Lower lobe of right lung (tissue), 2 donors: Measurements from ENCODE around the gene AUTS2. TPM values are rescaled to one million over a fixed set of nuclear protein-coding genes. Genes with fewer than 3 reads are reported as not detected.

Experiments used
- ATAC-seq, 2 donors: fragments of 200-7000 bp; cut with Tn5 transposase; one replicate each; pipeline ENCODE4 v1.9.1; 2020 to 2022; ENCODE audit warnings: mild to moderate bottlenecking in 2 of 2, moderate library complexity in 2 of 2
- DNase-seq: peaks from one replicate; pipeline ENCODE4 v3.0.0-alpha.2; 2020
- H3K27ac ChIP-seq: fragments of 200-600 bp; one replicate; pipeline ENCODE4 v1.8.0; 2022
- H3K27me3 ChIP-seq: fragments of 200-600 bp; one replicate; pipeline ENCODE4 v1.8.0; 2022; ENCODE audit warnings: low read depth
- H3K36me3 ChIP-seq: fragments of 200-600 bp; one replicate; pipeline ENCODE4 v1.8.0; 2022; ENCODE audit warnings: mild to moderate bottlenecking
- H3K4me1 ChIP-seq: fragments of 200-600 bp; one replicate; pipeline ENCODE4 v1.8.0; 2022
- H3K4me3 ChIP-seq: fragments of 200-600 bp; one replicate; pipeline ENCODE4 v1.8.0; 2022; ENCODE audit warnings: mild to moderate bottlenecking
- H3K9me3 ChIP-seq: fragments of 200-600 bp; one replicate; pipeline ENCODE4 v1.8.0; 2022
- CTCF ChIP-seq: fragments of 200-600 bp; IDR thresholded peaks from one replicate; pipeline ENCODE4 v1.8.0; 2022; ENCODE audit warnings: antibody characterized with exemption, mild to moderate bottlenecking
- intact Hi-C: fragments of 100-400 bp; cut with DNase I; formaldehyde crosslinking; loops from one replicate; pipeline ENCODE4 v1.11.0; 2022
- total RNA-seq: library from RNA; stranded (reverse); fragmentation: NEBNext Ultra II Directional; extraction: Animal tissue kit (Norgen Biotek cat#: 25700); gene quantifications from one replicate; pipeline ENCODE4 v1.2.1, GENCODE V29; 2021
- donor health status: DM: no; HTN: yes; CAD: no; lungs with severe emphysema.

The AUTS2 gene
- total RNA-seq, 1 donor from 2014 or later, result 45.7 TPM

GRCh38 chr7:69962186-69963065 lies 364.2 kb downstream of the AUTS2 start:
- no peaks in the 10 kb centered on the region for H3K36me3 ChIP-seq
- peaks cover 23% of the 10 kb centered on the region for H3K4me1 ChIP-seq
- H3K27ac ChIP-seq, result no peak overlapping the region
- ATAC-seq (peak; percentile 78 to 88), DNase-seq (peak; percentile 50)
- no peaks in the 10 kb centered on the region for H3K9me3 ChIP-seq
- TF ChIP-seq CTCF, result no peak
- no peaks in the 10 kb centered on the region for H3K27me3 ChIP-seq
- H3K4me3 ChIP-seq, result no peak overlapping the region
- intact Hi-C loops, result no loop called here

- no peak for ATAC-seq
- H3K4me3 ChIP-seq, result no peak overlapping the region
- H3K9me3 ChIP-seq, result no peaks in the 10 kb centered on the region
- H3K36me3 ChIP-seq, result no peaks in the 10 kb centered on the region
- DNase-seq, result no peak
- TF ChIP-seq CTCF, result no peak
- intact Hi-C loops, result no loop called here
- no peak overlapping the region for H3K27ac ChIP-seq
- no peaks in the 10 kb centered on the region for H3K27me3 ChIP-seq
- peaks cover 31% of the 10 kb centered on the region for H3K4me1 ChIP-seq
These were observed 365.1 kb downstream of the AUTS2 start for GRCh38 chr7:69963393-69963792.

GRCh38 chr7:69966766-69967591 lies 368.7 kb downstream of the AUTS2 start:
- intact Hi-C loops, result no loop called here
- peak; percentile 45 for DNase-seq

GRCh38 chr7:69967689-69968450 lies 369.6 kb downstream of the AUTS2 start:
- peak in 1 of 2 donors; percentile 45 for ATAC-seq

More at GRCh38 chr7:69966766-69967591, 368.7 kb downstream of the AUTS2 start:
- no peaks in the 10 kb centered on the region for H3K36me3 ChIP-seq
- no peak for TF ChIP-seq CTCF
- no peaks in the 10 kb centered on the region for H3K9me3 ChIP-seq
- H3K27ac ChIP-seq, result no peak overlapping the region
- no peaks in the 10 kb centered on the region for H3K27me3 ChIP-seq
- ATAC-seq, result peak; percentile 53 to 74
- peak overlapping the region; percentile 10 for H3K4me3 ChIP-seq
- peaks cover 25% of the 10 kb centered on the region for H3K4me1 ChIP-seq

More at GRCh38 chr7:69967689-69968450, 369.6 kb downstream of the AUTS2 start:
- no peak overlapping the region for H3K27ac ChIP-seq
- DNase-seq, result no peak
- H3K27me3 ChIP-seq, result no peaks in the 10 kb centered on the region
- H3K4me1 ChIP-seq, result peaks cover 16% of the 10 kb centered on the region
- peak overlapping the region; percentile 10 for H3K4me3 ChIP-seq
- intact Hi-C loops, result no loop called here
- no peaks in the 10 kb centered on the region for H3K36me3 ChIP-seq
- no peak for TF ChIP-seq CTCF
- H3K9me3 ChIP-seq, result no peaks in the 10 kb centered on the region
